ENCODE results near the gene RTEL1.
"Not testable (repeated sequence)": the region's sequence is repeated elsewhere in the genome, so short reads cannot be mapped to it uniquely, and the experiment has no call there.

RTEL1 gene

DNA sequence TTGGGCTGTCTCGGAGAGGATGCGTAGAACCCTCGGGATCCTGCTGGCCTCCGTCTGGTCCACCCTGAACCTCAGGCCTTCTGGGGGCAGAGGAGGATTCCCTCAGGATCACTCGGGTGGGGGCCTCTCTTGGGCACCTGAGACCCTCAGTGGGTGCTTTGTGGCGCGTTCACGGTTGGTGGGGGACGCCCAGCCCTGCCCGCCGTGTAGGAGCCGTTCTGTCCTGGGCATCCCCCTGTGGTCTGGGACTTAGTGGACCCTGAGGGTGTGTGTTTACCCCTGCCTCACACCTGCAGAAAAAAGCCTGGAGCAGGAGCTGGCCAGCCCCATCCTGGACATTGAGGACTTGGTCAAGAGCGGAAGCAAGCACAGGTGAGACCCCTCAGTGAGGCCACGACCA lies 7.6 kb downstream of the RTEL1 start:
- TF ChIP-seq, protein P1, sequence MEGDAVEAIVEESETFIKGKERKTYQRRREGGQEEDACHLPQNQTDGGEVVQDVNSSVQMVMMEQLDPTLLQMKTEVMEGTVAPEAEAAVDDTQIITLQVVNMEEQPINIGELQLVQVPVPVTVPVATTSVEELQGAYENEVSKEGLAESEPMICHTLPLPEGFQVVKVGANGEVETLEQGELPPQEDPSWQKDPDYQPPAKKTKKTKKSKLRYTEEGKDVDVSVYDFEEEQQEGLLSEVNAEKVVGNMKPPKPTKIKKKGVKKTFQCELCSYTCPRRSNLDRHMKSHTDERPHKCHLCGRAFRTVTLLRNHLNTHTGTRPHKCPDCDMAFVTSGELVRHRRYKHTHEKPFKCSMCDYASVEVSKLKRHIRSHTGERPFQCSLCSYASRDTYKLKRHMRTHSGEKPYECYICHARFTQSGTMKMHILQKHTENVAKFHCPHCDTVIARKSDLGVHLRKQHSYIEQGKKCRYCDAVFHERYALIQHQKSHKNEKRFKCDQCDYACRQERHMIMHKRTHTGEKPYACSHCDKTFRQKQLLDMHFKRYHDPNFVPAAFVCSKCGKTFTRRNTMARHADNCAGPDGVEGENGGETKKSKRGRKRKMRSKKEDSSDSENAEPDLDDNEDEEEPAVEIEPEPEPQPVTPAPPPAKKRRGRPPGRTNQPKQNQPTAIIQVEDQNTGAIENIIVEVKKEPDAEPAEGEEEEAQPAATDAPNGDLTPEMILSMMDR (IDR thresholded peaks at IDR 0.05): no peak
- no peak for TF ChIP-seq ZFX (IDR thresholded peaks at IDR 0.05; ENCODE audit: borderline replicate concordance)
- no peak overlapping the region for H3K27ac ChIP-seq

DNA sequence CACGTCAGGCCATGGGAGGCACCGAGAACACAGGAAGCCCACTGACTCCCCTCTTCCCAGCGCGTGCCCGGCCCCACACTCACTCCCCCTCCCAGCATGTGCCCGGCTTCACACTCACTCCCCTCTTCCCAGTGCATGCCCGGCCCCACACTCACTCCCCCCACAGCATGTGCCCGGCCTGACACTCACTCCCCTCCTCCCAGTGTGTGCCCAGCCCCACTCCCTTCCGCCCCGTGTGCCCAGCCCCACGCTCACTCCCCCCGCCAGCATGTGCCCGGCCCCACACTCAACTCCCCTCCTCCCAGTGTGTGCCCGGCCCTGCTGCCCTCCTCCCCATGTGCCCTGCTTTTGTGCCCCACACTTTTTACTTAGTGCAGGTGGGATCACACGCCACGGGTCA lies 9.7 kb downstream of the RTEL1 start:
- TF ChIP-seq, protein P1 (IDR thresholded peaks at IDR 0.05): no peak
- TF ChIP-seq ZFX (IDR thresholded peaks at IDR 0.05; ENCODE audit: borderline replicate concordance): no peak
- H3K27ac ChIP-seq: no peak overlapping the region

DNA sequence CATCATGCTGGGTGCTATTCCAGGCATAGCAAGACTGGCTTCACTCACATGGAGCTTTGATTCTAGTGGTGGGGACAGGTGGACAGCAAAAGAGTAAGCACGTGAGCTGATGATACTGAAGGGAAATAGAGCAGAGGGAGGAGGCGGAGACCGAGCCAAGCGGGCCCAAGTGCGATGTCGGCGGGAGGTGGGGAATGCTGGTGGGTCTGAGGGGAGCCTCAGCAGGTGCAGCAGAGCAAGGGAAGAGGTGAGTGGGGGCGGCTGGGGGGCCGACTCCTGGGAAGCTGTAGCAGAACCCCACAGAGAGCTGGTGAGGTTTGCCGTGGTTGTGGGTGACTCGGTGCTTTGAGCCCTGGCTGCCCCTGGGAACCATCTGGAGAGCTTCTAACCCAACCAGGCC lies 10.2 kb downstream of the RTEL1 start:
- no peak for TF ChIP-seq ZFX (IDR thresholded peaks at IDR 0.05; ENCODE audit: borderline replicate concordance)
- TF ChIP-seq, protein P1 (IDR thresholded peaks at IDR 0.05): no peak
- no peak overlapping the region for H3K27ac ChIP-seq

DNA sequence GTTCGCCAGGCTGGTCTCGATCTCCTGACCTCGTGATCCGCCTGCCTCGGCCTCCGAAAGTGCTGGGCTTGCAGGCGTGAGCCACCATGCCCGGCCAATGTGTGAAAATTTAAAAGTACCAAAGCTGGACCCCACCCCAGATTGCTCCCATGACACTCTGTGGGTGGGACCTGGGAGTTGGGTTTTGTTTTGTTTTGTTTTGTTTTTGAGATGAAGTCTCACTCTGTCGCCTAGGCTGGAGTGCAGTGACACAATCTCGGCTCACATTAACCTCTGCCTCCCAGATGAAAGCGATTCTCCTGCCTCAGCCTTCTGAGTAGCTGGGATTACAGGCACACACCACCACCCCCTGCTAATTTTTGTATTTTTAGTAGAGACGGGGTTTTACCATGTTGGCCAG lies 13.6 kb downstream of the RTEL1 start:
- H3K27ac ChIP-seq: not testable (repeated sequence)

DNA sequence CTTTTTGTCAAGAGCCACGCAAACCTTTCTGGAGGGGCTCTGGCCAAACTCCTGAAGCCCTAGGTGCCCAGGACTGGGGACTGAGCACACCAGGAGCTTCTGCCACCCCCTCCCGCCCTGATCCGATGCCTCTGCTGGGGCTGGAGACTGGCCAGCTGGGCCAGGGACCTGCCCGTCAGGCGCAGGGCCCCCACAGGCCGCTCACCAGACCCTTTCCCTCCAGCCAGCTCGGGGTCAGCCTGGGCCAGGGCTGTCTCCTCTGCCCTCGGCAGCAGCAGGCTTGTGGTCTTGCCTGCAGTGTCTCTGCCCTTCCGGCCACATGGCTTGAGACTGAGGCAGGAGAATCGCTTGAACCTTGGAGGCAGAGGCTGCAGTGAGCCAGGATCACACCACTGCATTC lies 14.6 kb downstream of the RTEL1 start:
- TF ChIP-seq, protein P1 (IDR thresholded peaks at IDR 0.05): no peak
- H3K27ac ChIP-seq: no peak overlapping the region

DNA sequence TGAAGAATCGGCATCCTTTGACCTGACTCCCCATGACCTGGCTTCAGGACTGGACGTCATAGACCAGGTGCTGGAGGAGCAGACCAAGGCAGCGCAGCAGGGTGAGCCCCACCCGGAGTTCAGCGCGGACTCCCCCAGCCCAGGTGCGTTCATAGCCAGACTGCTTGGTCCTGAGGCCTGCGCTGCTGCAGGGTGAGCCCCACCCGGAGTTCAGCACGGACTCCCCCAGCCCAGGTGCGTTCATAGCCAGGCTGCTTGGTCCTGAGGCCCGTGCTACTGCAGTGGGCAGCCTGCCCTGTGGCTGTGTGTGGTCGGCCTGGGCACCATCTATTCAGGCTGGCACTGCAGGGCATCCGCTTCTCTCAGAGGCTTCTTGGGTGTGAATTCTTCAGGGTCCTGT lies 15.8 kb downstream of the RTEL1 start:
- no peak for TF ChIP-seq ZFX (IDR thresholded peaks at IDR 0.05; ENCODE audit: borderline replicate concordance)
- TF ChIP-seq, protein P1 (IDR thresholded peaks at IDR 0.05): no peak
- no peak overlapping the region for H3K27ac ChIP-seq

DNA sequence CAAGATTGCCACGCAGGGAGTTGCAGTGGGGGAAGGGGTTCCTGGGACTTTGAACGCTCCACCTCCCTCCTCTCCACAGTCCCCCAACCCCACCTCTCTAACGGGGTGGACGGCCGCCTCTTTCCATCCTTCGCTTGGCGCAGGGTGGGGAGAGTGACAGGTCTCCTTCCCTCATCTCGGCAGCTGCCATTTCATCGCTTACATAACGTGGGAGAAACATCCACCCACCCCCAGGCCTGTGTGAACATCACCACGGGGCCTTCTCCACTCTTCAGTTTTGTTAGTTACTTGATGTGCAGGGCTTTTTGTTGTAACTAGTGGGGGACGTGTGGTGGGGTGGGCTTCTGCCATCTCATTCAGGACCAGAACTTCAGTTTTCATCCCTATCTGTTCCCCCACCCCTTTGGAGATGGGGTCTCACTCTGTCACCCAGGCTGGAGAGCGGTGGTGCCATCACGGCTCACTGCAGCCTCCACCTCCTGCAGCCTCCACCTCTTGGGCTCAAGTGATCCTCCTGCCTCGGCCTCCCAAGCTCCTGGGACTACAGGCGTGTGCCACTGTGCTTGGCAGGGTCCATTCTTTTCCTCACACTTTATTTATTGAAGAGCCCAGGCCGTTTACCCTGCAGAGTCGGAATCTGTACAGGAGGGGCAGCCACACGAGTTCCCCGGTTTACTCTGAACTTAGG lies 17.7 kb downstream of the RTEL1 start:
- no peak overlapping the region for H3K27ac ChIP-seq
- TF ChIP-seq ZFX (IDR thresholded peaks at IDR 0.05; ENCODE audit: borderline replicate concordance): no peak

DNA sequence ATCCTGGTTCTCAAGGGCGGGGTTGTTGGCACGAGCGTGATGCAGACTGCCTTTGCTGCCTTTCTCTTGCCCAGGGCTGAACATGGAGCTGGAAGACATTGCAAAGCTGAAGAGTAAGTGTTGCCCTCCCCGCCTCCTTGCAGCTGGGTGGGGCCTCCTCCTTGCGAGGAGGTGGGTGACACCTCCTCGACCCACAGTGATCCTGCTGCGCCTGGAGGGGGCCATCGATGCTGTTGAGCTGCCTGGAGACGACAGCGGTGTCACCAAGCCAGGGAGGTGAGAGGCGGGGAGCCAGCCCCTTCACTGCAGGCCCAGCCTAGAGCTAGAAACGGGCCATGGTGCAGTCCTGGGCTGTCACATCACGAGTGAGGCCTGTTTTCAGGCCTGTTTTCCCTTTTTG lies 20.0 kb downstream of the RTEL1 start:
- TF ChIP-seq, protein P1 (IDR thresholded peaks at IDR 0.05): no peak
- H3K27ac ChIP-seq: no peak overlapping the region

Data from 22Rv1 (cell line).